ENCODE data around the gene NOS2.
A peak's percentile ranks its signal among the peaks of the same experiment; 100 is the strongest.
"Not testable (repeated sequence)": the region's sequence is repeated elsewhere in the genome, so short reads cannot be mapped to it uniquely, and the experiment has no call there.

NOS2 gene

DNA sequence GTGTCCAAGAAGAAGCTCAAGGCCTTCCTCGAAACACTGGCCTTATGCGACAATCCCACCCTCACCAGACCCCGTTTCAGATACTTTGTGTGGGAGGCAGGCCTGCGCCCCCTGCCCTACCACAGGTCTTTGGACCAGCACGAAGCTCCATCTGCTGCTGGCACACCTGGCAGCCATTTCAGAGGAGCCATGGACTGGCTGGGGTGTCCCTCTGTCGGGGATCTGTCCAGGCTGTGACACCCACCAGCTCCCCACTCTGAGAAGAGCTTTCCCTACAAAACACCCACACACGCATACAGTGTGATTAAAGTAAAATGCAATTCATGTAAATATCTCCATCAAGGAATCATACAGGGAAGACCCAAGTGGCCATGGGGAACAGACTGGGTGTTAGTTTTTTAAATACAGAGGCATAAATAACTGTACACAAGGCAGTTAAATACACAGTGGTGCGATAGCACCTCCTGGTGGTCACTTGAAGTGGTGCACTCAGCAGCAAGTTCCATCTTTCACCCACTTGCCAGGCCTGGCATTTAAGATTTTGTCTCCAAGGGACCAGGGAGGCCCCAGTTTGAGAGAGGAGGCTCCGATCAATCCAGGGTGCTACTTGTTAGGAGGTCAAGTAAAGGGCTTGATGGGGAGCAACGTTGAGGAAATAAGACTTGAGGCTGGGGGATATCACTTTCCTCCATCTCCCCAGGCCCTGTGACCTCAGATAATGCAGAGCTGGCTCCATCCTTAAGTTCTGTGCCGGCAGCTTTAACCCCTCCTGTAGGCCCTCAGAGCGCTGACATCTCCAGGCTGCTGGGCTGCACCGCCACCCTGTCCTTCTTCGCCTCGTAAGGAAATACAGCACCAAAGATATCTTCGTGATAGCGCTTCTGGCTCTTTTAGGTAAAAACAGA lies 43.6 kb downstream of the NOS2 start:
- DNase-seq (ENCODE audit: insufficient read length, low spot score) (no peak), FAIRE-seq (peak; percentile 96)
- TF ChIP-seq POLR2AphosphoS5 (IDR thresholded peaks at IDR 0.05; ENCODE audit: low read depth, low read length) (no peak), POU2F2 (IDR thresholded peaks at IDR 0.05; ENCODE audit: low read depth, low read length) (no peak), SPI1 (IDR thresholded peaks at IDR 0.05; ENCODE audit: low read depth, low read length) (no peak), PAX5 (IDR thresholded peaks at IDR 0.05; ENCODE audit: insufficient read depth, low read length, severe bottlenecking) (no peak), TAF1 (IDR thresholded peaks at IDR 0.05; ENCODE audit: low read depth, low read length) (no peak), POLR2A (IDR thresholded peaks at IDR 0.05; ENCODE audit: low read depth, low read length) (no peak)

GRCh38 chr17:27755706-27756466 lies 44.4 kb downstream of the NOS2 start:
- TF ChIP-seq POU2F2 (IDR thresholded peaks at IDR 0.05; ENCODE audit: low read depth, low read length) (no peak), PAX5 (IDR thresholded peaks at IDR 0.05; ENCODE audit: insufficient read depth, low read length, severe bottlenecking) (no peak)
- no peak for FAIRE-seq

DNA sequence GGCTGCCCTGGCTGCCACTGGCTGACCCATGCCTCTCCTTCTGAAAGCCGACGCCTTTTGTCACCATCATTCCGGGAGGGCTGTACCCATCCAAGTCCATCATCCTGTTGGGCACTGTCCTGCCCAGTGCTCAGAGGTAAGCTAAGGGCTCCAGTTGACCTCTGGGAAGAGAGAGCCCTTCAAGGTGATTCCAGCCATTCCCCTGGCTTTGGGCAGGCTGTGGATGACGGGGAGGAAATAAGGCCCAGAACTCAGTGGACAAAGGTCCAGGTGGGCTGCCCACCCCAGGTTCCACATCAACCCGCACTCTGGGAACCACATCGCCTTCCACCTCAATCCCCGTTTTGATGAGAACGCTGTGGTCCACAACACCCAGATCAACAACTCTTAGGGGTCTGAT lies 45.8 kb downstream of the NOS2 start:
- DNase-seq (ENCODE audit: insufficient read length, low spot score), result no peak
- FAIRE-seq, result no peak
- TF ChIP-seq TAF1 (IDR thresholded peaks at IDR 0.05; ENCODE audit: low read depth, low read length), result no peak
- TF ChIP-seq SPI1 (IDR thresholded peaks at IDR 0.05; ENCODE audit: low read depth, low read length), result no peak
- no peak for TF ChIP-seq POLR2AphosphoS5 (IDR thresholded peaks at IDR 0.05; ENCODE audit: low read depth, low read length)
- TF ChIP-seq POU2F2 (IDR thresholded peaks at IDR 0.05; ENCODE audit: low read depth, low read length), result no peak
- no peak for TF ChIP-seq POLR2A (IDR thresholded peaks at IDR 0.05; ENCODE audit: low read depth, low read length)
- TF ChIP-seq PAX5 (IDR thresholded peaks at IDR 0.05; ENCODE audit: insufficient read depth, low read length, severe bottlenecking), result no peak

More at GRCh38 chr17:27755706-27756466, 44.4 kb downstream of the NOS2 start:
- no peak for DNase-seq (ENCODE audit: insufficient read length, low spot score)

- FAIRE-seq; DNase-seq (ENCODE audit: insufficient read length, low spot score): not testable (repeated sequence)
These were observed 46.6 kb downstream of the NOS2 start for GRCh38 chr17:27753726-27754125.

GRCh38 chr17:27752831-27753619 lies 47.3 kb downstream of the NOS2 start:
- not testable (repeated sequence) for DNase-seq (ENCODE audit: insufficient read length, low spot score)
- peak; percentile 62 for FAIRE-seq

DNA sequence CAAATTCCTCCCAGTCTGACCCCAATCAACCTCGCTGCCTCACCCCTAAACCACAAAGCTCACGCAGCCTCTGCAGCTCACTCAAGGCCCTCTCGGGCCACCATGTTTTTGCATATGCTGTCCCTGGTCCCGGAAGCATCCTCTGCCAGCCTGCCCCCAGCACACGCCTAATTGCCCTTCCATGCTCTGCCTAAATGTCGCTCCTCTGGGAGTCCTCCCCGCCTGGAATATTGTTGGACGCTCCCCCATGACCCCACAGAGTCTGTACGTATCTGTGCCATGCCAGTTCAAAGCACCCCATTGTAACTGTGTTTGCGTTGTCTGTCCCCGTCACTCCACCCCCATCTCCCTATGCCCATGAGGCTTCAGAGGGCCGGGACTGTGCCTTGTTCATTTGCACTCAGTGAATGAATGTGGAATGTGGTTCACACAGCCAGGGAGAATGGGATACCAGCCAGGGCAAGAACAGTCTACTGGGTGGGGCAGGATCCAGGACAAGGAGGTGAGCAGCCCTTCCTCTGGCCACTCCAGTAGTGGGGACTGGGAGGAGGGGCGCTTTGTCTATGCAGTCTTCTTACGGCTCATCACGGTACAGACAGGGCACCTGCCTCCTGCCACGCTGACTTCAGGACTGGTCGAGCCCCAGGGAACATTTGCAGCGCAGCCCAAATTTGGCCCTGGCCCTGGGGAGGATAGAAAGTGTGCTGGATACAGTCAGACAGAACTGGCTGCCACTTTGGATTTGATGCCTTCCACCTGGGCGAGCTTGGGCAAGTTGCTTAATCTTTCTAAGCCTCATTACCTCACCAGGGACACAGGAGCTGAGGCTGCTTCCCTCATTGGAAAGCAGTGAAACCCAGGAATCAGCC lies 48.5 kb downstream of the NOS2 start:
- FAIRE-seq (no peak), DNase-seq (ENCODE audit: insufficient read length, low spot score) (no peak)
- TF ChIP-seq SPI1 (IDR thresholded peaks at IDR 0.05; ENCODE audit: low read depth, low read length), result no peak
- TF ChIP-seq POLR2A (IDR thresholded peaks at IDR 0.05; ENCODE audit: low read depth, low read length), result no peak
- TF ChIP-seq POU2F2 (IDR thresholded peaks at IDR 0.05; ENCODE audit: low read depth, low read length), result no peak
- no peak for TF ChIP-seq POLR2AphosphoS5 (IDR thresholded peaks at IDR 0.05; ENCODE audit: low read depth, low read length)
- TF ChIP-seq TAF1 (IDR thresholded peaks at IDR 0.05; ENCODE audit: low read depth, low read length), result no peak
- TF ChIP-seq PAX5 (IDR thresholded peaks at IDR 0.05; ENCODE audit: insufficient read depth, low read length, severe bottlenecking), result no peak

DNA sequence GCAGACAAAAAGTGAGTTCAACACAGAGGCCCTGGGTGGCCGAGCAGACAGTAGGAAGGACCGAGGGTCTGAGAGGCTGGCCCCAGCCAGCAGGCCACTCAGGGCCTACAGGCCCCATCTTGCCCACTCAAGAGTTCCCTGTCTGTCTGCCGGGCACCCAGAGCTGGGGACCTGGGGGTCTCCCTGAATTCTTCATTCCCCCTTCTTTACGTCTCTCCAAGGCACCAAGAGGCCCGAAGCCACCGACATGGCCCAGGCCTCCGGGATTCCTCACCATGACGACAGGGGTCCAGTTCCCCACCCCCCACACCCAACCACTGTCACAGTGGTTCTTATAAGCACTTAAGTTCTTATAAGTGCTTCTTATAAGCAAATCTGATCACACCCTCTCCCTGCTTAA lies 49.2 kb downstream of the NOS2 start:
- no peak for TF ChIP-seq POLR2AphosphoS5 (IDR thresholded peaks at IDR 0.05; ENCODE audit: low read depth, low read length)
- no peak for TF ChIP-seq POU2F2 (IDR thresholded peaks at IDR 0.05; ENCODE audit: low read depth, low read length)
- TF ChIP-seq PAX5 (IDR thresholded peaks at IDR 0.05; ENCODE audit: insufficient read depth, low read length, severe bottlenecking), result no peak
- TF ChIP-seq POLR2A (IDR thresholded peaks at IDR 0.05; ENCODE audit: low read depth, low read length), result no peak
- TF ChIP-seq SPI1 (IDR thresholded peaks at IDR 0.05; ENCODE audit: low read depth, low read length), result no peak
- no peak for TF ChIP-seq TAF1 (IDR thresholded peaks at IDR 0.05; ENCODE audit: low read depth, low read length)
- DNase-seq (ENCODE audit: insufficient read length, low spot score) (no peak), FAIRE-seq (no peak)

DNA sequence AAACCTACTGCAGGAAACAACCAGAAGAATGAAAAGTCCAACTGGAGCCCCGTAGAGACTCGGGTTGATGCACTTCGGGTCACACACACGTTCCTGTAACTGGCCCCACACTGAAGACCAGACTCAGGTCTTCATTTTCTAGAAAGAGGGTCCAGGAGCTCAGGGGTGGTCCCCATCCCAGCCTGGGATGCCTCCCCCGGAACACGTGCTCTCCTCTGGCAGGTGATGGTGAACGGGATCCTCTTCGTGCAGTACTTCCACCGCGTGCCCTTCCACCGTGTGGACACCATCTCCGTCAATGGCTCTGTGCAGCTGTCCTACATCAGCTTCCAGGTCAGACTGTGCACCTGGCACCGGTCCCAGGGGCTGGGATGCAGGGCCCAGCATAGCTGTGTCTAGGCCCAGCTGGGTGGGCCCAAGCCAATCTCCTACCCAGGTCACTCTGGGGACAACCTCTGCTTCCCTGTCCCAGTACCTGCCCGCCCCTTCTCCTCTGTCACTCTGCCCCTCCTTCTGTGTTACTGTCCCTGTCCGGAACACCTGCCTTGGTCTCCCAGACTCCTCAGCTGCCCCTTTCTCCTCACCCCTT lies 50.7 kb downstream of the NOS2 start:
- FAIRE-seq; DNase-seq (ENCODE audit: insufficient read length, low spot score): not testable (repeated sequence)

GRCh38 chr17:27748360-27748825 lies 51.9 kb downstream of the NOS2 start:
- no peak for FAIRE-seq
- TF ChIP-seq POLR2AphosphoS5 (IDR thresholded peaks at IDR 0.05; ENCODE audit: low read depth, low read length), result no peak
- TF ChIP-seq SPI1 (IDR thresholded peaks at IDR 0.05; ENCODE audit: low read depth, low read length), result no peak
- TF ChIP-seq PAX5 (IDR thresholded peaks at IDR 0.05; ENCODE audit: insufficient read depth, low read length, severe bottlenecking), result no peak
- no peak for TF ChIP-seq POU2F2 (IDR thresholded peaks at IDR 0.05; ENCODE audit: low read depth, low read length)
- no peak for TF ChIP-seq POLR2A (IDR thresholded peaks at IDR 0.05; ENCODE audit: low read depth, low read length)
- TF ChIP-seq TAF1 (IDR thresholded peaks at IDR 0.05; ENCODE audit: low read depth, low read length), result no peak

More at GRCh38 chr17:27748360-27748825, 51.9 kb downstream of the NOS2 start:
- no peak for DNase-seq (ENCODE audit: insufficient read length, low spot score)
